ENCODE data around the gene CACNA2D1.

The CACNA2D1 gene

GRCh38 chr7:81960026-81960425 lies 483.6 kb downstream of the CACNA2D1 start:
- DNase-seq, result no peak
- ATAC-seq, result no peak

GRCh38 chr7:81957517-81957916 lies 486.1 kb downstream of the CACNA2D1 start:
- ATAC-seq (no peak), DNase-seq (no peak)

GRCh38 chr7:81956520-81956919 lies 487.1 kb downstream of the CACNA2D1 start:
- ATAC-seq (no peak), DNase-seq (no peak)

- ATAC-seq (no peak), DNase-seq (no peak)
Measured at GRCh38 chr7:81949306-81949705, 494.3 kb downstream of the CACNA2D1 start.

GRCh38 chr7:81944058-81944457 lies 499.5 kb downstream of the CACNA2D1 start:
- no peak for ATAC-seq
- no peak for DNase-seq

- no peak for DNase-seq
Measured at GRCh38 chr7:81937091-81937490, 506.5 kb downstream of the CACNA2D1 start.

GRCh38 chr7:81934596-81935301 lies 508.8 kb downstream of the CACNA2D1 start:
- no peak for DNase-seq
- ATAC-seq, result no peak

More at GRCh38 chr7:81937091-81937490, 506.5 kb downstream of the CACNA2D1 start:
- ATAC-seq, result no peak

GRCh38 chr7:81932936-81933335 lies 510.6 kb downstream of the CACNA2D1 start:
- DNase-seq (no peak), ATAC-seq (no peak)

GRCh38 chr7:81929386-81929785 lies 514.2 kb downstream of the CACNA2D1 start:
- DNase-seq (no peak), ATAC-seq (no peak)

GRCh38 chr7:81926154-81926553 lies 517.4 kb downstream of the CACNA2D1 start:
- ATAC-seq, result no peak
- no peak for DNase-seq

- DNase-seq, result no peak
- no peak for ATAC-seq
Measured at GRCh38 chr7:81925530-81925929, 518.0 kb downstream of the CACNA2D1 start.

- ATAC-seq (no peak), DNase-seq (no peak)
Measured at GRCh38 chr7:81924494-81924893, 519.1 kb downstream of the CACNA2D1 start.

- DNase-seq (no peak), ATAC-seq (no peak)
Measured at GRCh38 chr7:81919494-81919893, 524.1 kb downstream of the CACNA2D1 start.

GRCh38 chr7:81908220-81908619 lies 535.4 kb downstream of the CACNA2D1 start:
- ATAC-seq, result no peak
- no peak for DNase-seq

- no peak for ATAC-seq
- no peak for DNase-seq
Measured at GRCh38 chr7:81903115-81903514, 540.5 kb downstream of the CACNA2D1 start.

- ATAC-seq (no peak), DNase-seq (no peak)
Measured at GRCh38 chr7:81902536-81902935, 541.0 kb downstream of the CACNA2D1 start.

Measured in stimulated activated naive CD8-positive, alpha-beta T cell treated with anti-CD3 and anti-CD28 coated beads, Interleukin-15, Interleukin-2, amounts not matched to agents 100 U/mL and 50 U/mL, for 24 hours (primary cell).